ENCODE measurements around the gene DPYD.

DPYD gene

GRCh38 chr1:97368296-97368695 is 552.5 kb downstream of the DPYD start:
- DNase-seq (ENCODE audit: extremely low read depth, insufficient read length), result no peak
- no peak overlapping the region for H3K4me3 ChIP-seq (replicated peaks; ENCODE audit: low read depth, low read length)
- no peak for TF ChIP-seq CTCF (IDR thresholded peaks at IDR 0.05; ENCODE audit: insufficient read depth, low read length, poor library complexity, severe bottlenecking)
- H3K36me3 ChIP-seq (ENCODE audit: control insufficient read depth, insufficient read depth, low read length), result no peaks in the 10 kb centered on the region
- no peaks in the 10 kb centered on the region for H3K27me3 ChIP-seq (replicated peaks; ENCODE audit: control insufficient read depth, insufficient read depth, low read length)

GRCh38 chr1:97366984-97367383 is 553.9 kb downstream of the DPYD start:
- no peak overlapping the region for H3K4me3 ChIP-seq (replicated peaks; ENCODE audit: low read depth, low read length)
- no peaks in the 10 kb centered on the region for H3K36me3 ChIP-seq (ENCODE audit: control insufficient read depth, insufficient read depth, low read length)
- H3K27me3 ChIP-seq (replicated peaks; ENCODE audit: control insufficient read depth, insufficient read depth, low read length), result no peaks in the 10 kb centered on the region
- DNase-seq (ENCODE audit: extremely low read depth, insufficient read length), result no peak
- TF ChIP-seq CTCF (IDR thresholded peaks at IDR 0.05; ENCODE audit: insufficient read depth, low read length, poor library complexity, severe bottlenecking), result no peak

GRCh38 chr1:97365026-97365425 is 555.8 kb downstream of the DPYD start:
- Histone ChIP-seq H3K4me3 (replicated peaks; ENCODE audit: low read depth, low read length) (no peak overlapping the region), H3K36me3 (ENCODE audit: control insufficient read depth, insufficient read depth, low read length) (no peaks in the 10 kb centered on the region), H3K27me3 (replicated peaks; ENCODE audit: control insufficient read depth, insufficient read depth, low read length) (no peaks in the 10 kb centered on the region)
- DNase-seq (ENCODE audit: extremely low read depth, insufficient read length), result no peak
- no peak for TF ChIP-seq CTCF (IDR thresholded peaks at IDR 0.05; ENCODE audit: insufficient read depth, low read length, poor library complexity, severe bottlenecking)

- DNase-seq (ENCODE audit: extremely low read depth, insufficient read length), result no peak
- Histone ChIP-seq H3K4me3 (replicated peaks; ENCODE audit: low read depth, low read length) (no peak overlapping the region), H3K27me3 (replicated peaks; ENCODE audit: control insufficient read depth, insufficient read depth, low read length) (no peaks in the 10 kb centered on the region), H3K36me3 (ENCODE audit: control insufficient read depth, insufficient read depth, low read length) (no peaks in the 10 kb centered on the region)
- no peak for TF ChIP-seq CTCF (IDR thresholded peaks at IDR 0.05; ENCODE audit: insufficient read depth, low read length, poor library complexity, severe bottlenecking)
Observed at GRCh38 chr1:97364086-97364485, 556.7 kb downstream of the DPYD start.

GRCh38 chr1:97356309-97356708 is 564.5 kb downstream of the DPYD start:
- no peaks in the 10 kb centered on the region for H3K27me3 ChIP-seq (replicated peaks; ENCODE audit: control insufficient read depth, insufficient read depth, low read length)
- DNase-seq (ENCODE audit: extremely low read depth, insufficient read length), result no peak
- H3K36me3 ChIP-seq (ENCODE audit: control insufficient read depth, insufficient read depth, low read length), result no peaks in the 10 kb centered on the region
- no peak overlapping the region for H3K4me3 ChIP-seq (replicated peaks; ENCODE audit: low read depth, low read length)
- TF ChIP-seq CTCF (IDR thresholded peaks at IDR 0.05; ENCODE audit: insufficient read depth, low read length, poor library complexity, severe bottlenecking), result no peak

- Histone ChIP-seq H3K27me3 (replicated peaks; ENCODE audit: control insufficient read depth, insufficient read depth, low read length) (no peaks in the 10 kb centered on the region), H3K4me3 (replicated peaks; ENCODE audit: low read depth, low read length) (no peak overlapping the region), H3K36me3 (ENCODE audit: control insufficient read depth, insufficient read depth, low read length) (no peaks in the 10 kb centered on the region)
- no peak for TF ChIP-seq CTCF (IDR thresholded peaks at IDR 0.05; ENCODE audit: insufficient read depth, low read length, poor library complexity, severe bottlenecking)
- no peak for DNase-seq (ENCODE audit: extremely low read depth, insufficient read length)
Observed at GRCh38 chr1:97352936-97353382, 567.9 kb downstream of the DPYD start.
